Activated CD4-positive, alpha-beta T cell treated with anti-CD3 and anti-CD28 coated beads, Interleukin-2, amount 50 U/mL, for 24 hours (primary cell): ENCODE data around the gene PCDHB10.
"Not testable (repeated sequence)": the region's sequence is repeated elsewhere in the genome, so short reads cannot be mapped to it uniquely, and the experiment has no call there.

Experiments used
- DNase-seq, 2 donors: peaks; one replicate each; pipeline ENCODE4 v3.0.0-alpha.2; 2020; ENCODE audit warnings: low read depth in 1 of 2, low spot score in 1 of 2

PCDHB10 gene

DNA sequence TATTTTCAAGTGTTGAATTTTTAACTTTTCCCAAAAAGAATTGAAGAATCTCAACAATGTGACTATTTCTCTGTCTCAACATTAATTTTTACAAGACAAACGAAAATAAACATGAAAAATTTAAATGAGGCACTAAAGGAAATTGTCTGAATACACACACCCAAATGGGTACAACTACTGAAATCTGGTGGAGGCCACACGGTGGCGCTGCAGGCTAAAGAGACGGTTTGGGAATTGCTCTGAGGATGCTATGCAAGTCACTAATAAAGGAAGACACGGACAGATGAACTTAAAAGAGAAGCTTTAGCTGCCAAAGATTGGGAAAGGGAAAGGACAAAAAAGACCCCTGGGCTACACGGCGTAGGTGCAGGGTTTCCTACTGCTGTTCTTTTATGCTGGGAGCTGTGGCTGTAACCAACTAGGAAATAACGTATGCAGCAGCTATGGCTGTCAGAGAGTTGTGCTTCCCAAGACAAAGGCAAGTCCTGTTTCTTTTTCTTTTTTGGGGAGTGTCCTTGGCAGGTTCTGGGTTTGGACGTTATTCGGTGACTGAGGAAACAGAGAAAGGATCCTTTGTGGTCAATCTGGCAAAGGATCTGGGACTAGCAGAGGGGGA, at the start of gene PCDHB10:
PCDHB10 (plus strand) TSS at position 244 of the 616 bp plus-strand sequence; CDS start at position 444, 200 bp downstream.
- DNase-seq: no peak

DNA sequence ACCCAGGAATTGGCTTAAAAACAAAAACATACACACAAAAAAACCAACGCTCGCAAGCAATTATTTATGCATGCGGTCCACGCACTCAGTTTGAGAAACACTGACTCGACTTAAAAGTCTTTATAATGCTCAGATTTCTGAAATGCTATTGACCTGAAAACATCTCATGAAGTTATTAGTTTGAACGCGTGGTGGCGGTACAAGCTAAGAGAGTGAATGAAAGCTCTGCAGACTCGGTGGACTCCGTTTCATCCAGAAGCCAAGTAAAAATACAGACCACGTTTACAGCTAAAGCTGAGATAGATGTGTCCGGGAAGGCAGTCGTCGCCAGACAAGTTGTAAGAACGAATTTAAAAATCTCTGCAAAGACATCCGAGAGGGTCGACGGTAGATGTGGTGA, 42.3 kb upstream of the PCDHB10 start, which contains the start of gene PCDHB6:
PCDHB6 (plus strand) TSS at position 246 of the 400 bp plus-strand sequence. CDS start 201 bp downstream, outside the sequence.
- no peak for DNase-seq

- no peak for DNase-seq
Observed at GRCh38 chr5:141150224-141150992, 41.7 kb upstream of the PCDHB10 start.

- DNase-seq: no peak
Observed at GRCh38 chr5:141150993-141151325, 41.2 kb upstream of the PCDHB10 start.

- DNase-seq: not testable (repeated sequence)
Observed at GRCh38 chr5:141151632-141152031, 40.5 kb upstream of the PCDHB10 start.

DNA sequence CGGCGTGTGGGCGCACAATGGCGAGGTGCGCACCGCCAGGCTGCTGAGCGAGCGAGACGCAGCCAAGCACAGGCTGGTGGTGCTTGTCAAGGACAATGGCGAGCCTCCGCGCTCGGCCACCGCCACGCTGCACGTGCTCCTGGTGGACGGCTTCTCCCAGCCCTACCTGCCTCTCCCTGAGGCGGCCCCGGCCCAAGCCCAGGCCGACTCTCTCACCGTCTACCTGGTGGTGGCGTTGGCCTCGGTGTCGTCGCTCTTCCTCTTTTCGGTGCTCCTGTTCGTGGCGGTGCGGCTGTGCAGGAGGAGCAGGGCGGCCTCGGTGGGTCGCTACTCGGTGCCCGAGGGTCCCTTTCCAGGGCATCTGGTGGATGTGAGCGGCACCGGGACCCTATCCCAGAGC, 40.1 kb upstream of the PCDHB10 start:
- DNase-seq: not testable (repeated sequence)

DNA sequence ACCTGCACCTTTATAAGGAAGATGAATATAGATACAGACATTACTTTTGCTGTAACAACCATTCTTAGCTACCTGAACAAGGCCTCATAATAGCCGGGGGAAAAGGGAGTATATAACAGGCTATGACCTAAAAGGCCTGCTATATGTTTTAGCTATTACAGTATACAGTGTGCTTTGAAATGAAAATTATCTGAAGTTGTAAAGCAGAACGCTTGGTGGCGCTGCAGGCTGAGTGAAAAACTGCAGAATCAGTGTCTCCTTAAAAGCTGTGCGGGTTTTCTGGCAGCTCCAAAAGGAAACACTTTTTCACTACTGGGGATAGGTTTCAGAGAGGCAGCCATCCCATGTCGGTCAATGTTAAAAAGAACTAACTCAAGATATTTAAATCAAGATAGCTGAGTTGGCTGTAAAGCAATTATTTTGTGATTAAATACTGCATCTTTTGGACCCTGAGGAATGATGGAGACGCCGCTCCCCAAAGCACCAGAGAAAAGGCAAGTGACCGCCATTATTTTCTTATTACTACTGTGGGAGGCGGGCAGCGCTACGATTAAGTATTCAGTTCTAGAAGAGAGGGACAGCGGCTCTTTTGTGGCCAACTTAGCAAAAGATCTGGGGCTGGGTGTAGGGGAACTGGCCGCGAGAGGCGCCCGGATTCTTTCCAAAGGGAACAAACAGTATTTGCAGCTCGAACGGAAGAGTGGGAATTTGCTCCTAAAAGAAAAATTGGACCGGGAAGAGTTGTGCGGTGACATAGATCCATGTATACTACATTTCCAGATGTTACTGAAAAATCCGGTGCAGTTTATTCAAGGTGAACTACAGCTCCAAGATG, 36.4 kb upstream of the PCDHB10 start:
- DNase-seq: no peak

GRCh38 chr5:141157356-141157755, 34.8 kb upstream of the PCDHB10 start:
- DNase-seq: not testable (repeated sequence)

- DNase-seq: not testable (repeated sequence)
Observed at GRCh38 chr5:141157901-141158300, 34.3 kb upstream of the PCDHB10 start.

DNA sequence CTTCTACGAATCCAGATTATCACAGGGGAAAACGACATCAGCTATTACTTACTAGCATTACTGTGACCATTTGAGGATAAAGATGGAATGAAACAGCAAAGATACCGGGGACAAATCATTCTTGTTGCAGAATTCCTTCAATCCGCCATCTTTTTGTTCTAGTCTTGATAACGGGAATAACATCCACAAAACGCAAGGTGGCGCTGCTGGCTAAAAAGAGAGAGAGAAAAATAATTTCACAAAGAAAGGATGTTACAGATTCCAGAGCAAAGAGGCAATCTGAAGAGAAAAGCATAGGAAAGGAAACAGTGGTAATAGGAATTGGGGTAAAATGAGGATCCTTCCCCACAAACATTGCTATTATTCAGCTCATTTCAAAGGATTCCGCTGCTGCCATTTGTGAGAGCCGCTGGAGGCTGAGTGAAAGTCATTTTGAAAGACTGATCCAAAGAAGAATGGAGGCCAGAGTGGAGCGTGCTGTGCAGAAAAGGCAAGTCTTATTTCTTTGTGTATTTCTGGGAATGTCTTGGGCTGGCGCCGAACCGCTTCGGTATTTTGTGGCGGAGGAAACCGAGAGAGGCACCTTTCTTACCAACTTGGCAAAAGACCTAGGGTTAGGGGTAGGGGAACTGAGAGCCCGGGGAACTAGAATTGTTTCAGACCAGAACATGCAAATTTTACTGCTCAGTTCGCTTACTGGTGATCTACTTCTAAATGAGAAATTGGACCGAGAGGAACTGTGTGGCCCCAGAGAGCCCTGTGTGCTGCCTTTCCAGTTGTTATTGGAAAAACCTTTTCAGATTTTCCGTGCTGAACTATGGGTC, 19.6 kb upstream of the PCDHB10 start, which contains the start of gene PCDHB7:
PCDHB7 (plus strand) TSS at position 264 of the 824 bp plus-strand sequence; CDS start at position 456, 192 bp downstream.
- DNase-seq: no peak

- not testable (repeated sequence) for DNase-seq
Observed at GRCh38 chr5:141174291-141175104, 17.7 kb upstream of the PCDHB10 start.

DNA sequence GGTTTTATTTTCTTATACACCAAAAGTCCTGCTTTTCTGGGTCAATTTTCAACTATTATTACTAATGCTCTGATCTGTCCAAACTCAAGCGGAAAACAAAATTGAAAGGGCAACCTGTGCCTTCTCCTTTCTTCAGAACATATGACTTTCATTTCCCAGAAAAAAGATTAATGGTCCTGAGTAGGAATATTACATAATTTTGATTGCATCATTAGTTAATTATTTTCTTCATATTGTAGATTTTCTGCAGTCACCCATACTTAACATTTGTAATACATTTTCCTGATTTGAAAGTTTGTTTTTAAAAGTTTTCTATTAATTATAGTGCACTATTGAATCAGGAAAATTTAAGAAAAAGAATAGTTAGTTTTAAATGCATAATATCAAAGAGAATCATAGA, 16.2 kb upstream of the PCDHB10 start:
- no peak for DNase-seq

DNA sequence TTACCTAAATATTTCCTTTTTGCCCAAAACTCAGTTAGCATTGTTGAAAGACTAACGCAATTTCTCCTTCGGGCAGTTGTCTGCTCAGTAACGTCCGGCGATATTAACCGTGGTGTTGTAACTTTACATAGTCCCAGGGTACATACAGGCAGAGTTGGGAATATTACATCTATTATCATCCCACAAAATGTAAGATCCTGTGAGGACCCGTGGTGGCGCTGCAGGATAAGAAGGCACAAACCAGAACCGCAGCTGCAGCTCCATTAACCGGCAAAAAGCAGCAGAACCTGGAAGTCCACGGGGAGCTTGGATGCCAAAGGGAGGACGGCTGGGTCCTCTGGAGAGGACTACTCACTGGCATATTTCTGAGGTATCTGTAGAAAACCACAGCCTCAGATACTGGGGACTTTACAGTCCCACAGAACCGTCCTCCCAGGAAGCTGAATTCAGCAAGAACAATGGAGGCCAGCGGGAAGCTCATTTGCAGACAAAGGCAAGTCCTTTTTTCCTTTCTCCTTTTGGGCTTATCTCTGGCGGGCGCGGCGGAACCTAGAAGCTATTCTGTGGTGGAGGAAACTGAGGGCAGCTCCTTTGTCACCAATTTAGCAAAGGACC, 14.5 kb upstream of the PCDHB10 start, which contains the start of gene PCDHB8:
PCDHB8 (plus strand) TSS at position 214 of the 615 bp plus-strand sequence; CDS start at position 459, 245 bp downstream.
- DNase-seq: not testable (repeated sequence)

GRCh38 chr5:141179371-141179770, 12.8 kb upstream of the PCDHB10 start:
- DNase-seq: not testable (repeated sequence)

GRCh38 chr5:141179876-141180275, 12.3 kb upstream of the PCDHB10 start:
- not testable (repeated sequence) for DNase-seq

- no peak for DNase-seq
Observed at GRCh38 chr5:141180313-141180712, 11.8 kb upstream of the PCDHB10 start.

- no peak for DNase-seq
Observed at GRCh38 chr5:141182248-141182647, 9.9 kb upstream of the PCDHB10 start, which contains the start of gene PCDHB16. PCDHB16 (plus strand) TSS chr5:141182387; CDS start chr5:141182560, 173 bp downstream.

DNA sequence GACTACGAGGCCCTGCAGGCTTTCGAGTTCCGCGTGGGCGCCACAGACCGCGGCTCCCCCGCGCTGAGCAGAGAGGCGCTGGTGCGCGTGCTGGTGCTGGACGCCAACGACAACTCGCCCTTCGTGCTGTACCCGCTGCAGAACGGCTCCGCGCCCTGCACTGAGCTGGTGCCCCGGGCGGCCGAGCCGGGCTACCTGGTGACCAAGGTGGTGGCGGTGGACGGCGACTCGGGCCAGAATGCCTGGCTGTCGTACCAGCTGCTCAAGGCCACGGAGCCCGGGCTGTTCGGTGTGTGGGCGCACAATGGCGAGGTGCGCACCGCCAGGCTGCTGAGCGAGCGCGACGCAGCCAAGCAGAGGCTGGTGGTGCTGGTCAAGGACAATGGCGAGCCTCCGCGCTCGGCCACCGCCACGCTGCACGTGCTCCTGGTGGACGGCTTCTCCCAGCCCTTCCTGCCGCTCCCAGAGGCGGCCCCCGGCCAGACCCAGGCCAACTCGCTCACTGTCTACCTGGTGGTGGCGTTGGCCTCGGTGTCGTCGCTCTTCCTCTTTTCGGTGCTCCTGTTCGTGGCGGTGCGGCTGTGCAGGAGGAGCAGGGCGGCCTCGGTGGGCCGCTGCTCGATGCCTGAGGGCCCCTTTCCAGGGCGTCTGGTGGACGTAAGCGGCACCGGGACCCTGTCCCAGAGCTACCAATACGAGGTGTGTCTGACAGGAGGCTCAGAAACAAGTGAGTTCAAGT, 7.9 kb upstream of the PCDHB10 start:
- DNase-seq: not testable (repeated sequence)
